H9 (cell line): ENCODE measurements around the gene USP49. TPM values are rescaled to one million over a fixed set of nuclear protein-coding genes. Genes with fewer than 3 reads are reported as not detected.
A peak's percentile ranks its signal among the peaks of the same experiment; 100 is the strongest.

ENCODE experiments used
- DNase-seq: peaks from one replicate; pipeline ENCODE4 v3.0.0-alpha.2; 2017
- H2AFZ ChIP-seq: one replicate; pipeline ENCODE4 v1.6.1; 2013; ENCODE audit warnings: mild to moderate bottlenecking, low read length, control low read depth, moderate library complexity
- H2AK5ac ChIP-seq: 2 replicates; pipeline ENCODE4 v1.6.1; 2013; ENCODE audit warnings: low read length, control low read depth, mixed read lengths; ENCODE audit not compliant: insufficient read length
- H2BK120ac ChIP-seq: one replicate; pipeline ENCODE4 v1.6.1; 2013; ENCODE audit warnings: low read depth, mild to moderate bottlenecking, low read length, control low read depth, inconsistent platforms; ENCODE audit not compliant: poor library complexity, severe bottlenecking
- H2BK12ac ChIP-seq: 2 replicates; pipeline ENCODE4 v1.6.1; 2013; ENCODE audit warnings: low read length, control low read depth, mixed read lengths, low read depth; ENCODE audit not compliant: insufficient read length
- H2BK15ac ChIP-seq: 2 replicates; pipeline ENCODE4 v1.6.1; 2013; ENCODE audit warnings: low read depth, low read length, control low read depth
- H2BK20ac ChIP-seq: one replicate; pipeline ENCODE4 v1.6.1; 2013; ENCODE audit warnings: low read depth, mild to moderate bottlenecking, low read length, control low read depth, inconsistent platforms; ENCODE audit not compliant: poor library complexity, severe bottlenecking
- H2BK5ac ChIP-seq: 2 replicates; pipeline ENCODE4 v1.6.1; 2013; ENCODE audit warnings: low read length, control low read depth, mixed read lengths; ENCODE audit not compliant: insufficient read length
- H3K14ac ChIP-seq: 2 replicates; pipeline ENCODE4 v1.6.1; 2013; ENCODE audit warnings: low read length, control low read depth; ENCODE audit not compliant: insufficient read depth
- H3K18ac ChIP-seq: 2 replicates; pipeline ENCODE4 v1.6.1; 2013; ENCODE audit warnings: low read depth, mild to moderate bottlenecking, mixed read lengths, low read length, control low read depth; ENCODE audit not compliant: insufficient read length
- H3K23ac ChIP-seq: 2 replicates; pipeline ENCODE4 v1.6.1; 2013; ENCODE audit warnings: low read length, control low read depth, mixed read lengths, low read depth; ENCODE audit not compliant: insufficient read length
- H3K23me2 ChIP-seq: 2 replicates; pipeline ENCODE4 v1.6.1; 2013; ENCODE audit warnings: low read depth, mild to moderate bottlenecking, mixed read lengths, low read length, control low read depth; ENCODE audit not compliant: insufficient read length, poor library complexity, severe bottlenecking
- H3K27ac ChIP-seq: 2 replicates; pipeline ENCODE4 v1.5.1; 2013; ENCODE audit warnings: low read length, control low read depth, mixed read lengths, low read depth; ENCODE audit not compliant: insufficient read length
- H3K27me3 ChIP-seq: 2 replicates; pipeline ENCODE4 v1.6.1; 2013; ENCODE audit warnings: low read length, control low read depth, inconsistent platforms; ENCODE audit not compliant: insufficient read depth
- H3K4ac ChIP-seq: 2 replicates; pipeline ENCODE4 v1.6.1; 2013; ENCODE audit warnings: low read depth, mild to moderate bottlenecking, control low read depth, inconsistent platforms, low read length, moderate library complexity
- H3K4me1 ChIP-seq: 2 replicates; pipeline ENCODE4 v1.6.1; 2013; ENCODE audit warnings: low read length, control low read depth, inconsistent platforms; ENCODE audit not compliant: insufficient read depth
- H3K4me2 ChIP-seq: 2 replicates; pipeline ENCODE4 v1.6.1; 2013; ENCODE audit warnings: low read length, control low read depth, mixed read lengths; ENCODE audit not compliant: insufficient read length, insufficient read depth
- H3K56ac ChIP-seq: 2 replicates; pipeline ENCODE4 v1.6.1; 2013; ENCODE audit warnings: low read depth, mild to moderate bottlenecking, mixed read lengths, low read length, control low read depth; ENCODE audit not compliant: insufficient read length
- H3K79me1 ChIP-seq: 2 replicates; pipeline ENCODE4 v1.6.1; 2013; ENCODE audit warnings: low read depth, mild to moderate bottlenecking, moderate library complexity, low read length, control low read depth, inconsistent platforms; ENCODE audit not compliant: insufficient read depth, poor library complexity, severe bottlenecking
- H3K79me2 ChIP-seq: 2 replicates; pipeline ENCODE4 v1.6.1; 2013; ENCODE audit warnings: low read length, control low read depth, inconsistent platforms; ENCODE audit not compliant: insufficient read depth
- H3K9ac ChIP-seq: 2 replicates; pipeline ENCODE4 v1.6.1; 2013; ENCODE audit warnings: low read length, control low read depth, mixed read lengths; ENCODE audit not compliant: insufficient read length; ENCODE audit errors: extremely low read depth
- H3K9me3 ChIP-seq: one replicate; pipeline ENCODE4 v1.6.1; 2013; ENCODE audit warnings: low read depth, low read length, inconsistent platforms; ENCODE audit not compliant: control insufficient read depth
- H3T11ph ChIP-seq: one replicate; pipeline ENCODE4 v1.6.1; 2013; ENCODE audit warnings: mild to moderate bottlenecking, low read length, control low read depth, inconsistent platforms
- H4K20me1 ChIP-seq: one replicate; pipeline ENCODE4 v1.6.1; 2013; ENCODE audit not compliant: control insufficient read depth, insufficient read length, insufficient read depth
- H4K5ac ChIP-seq: 2 replicates; pipeline ENCODE4 v1.6.1; 2013; ENCODE audit warnings: low read depth, mild to moderate bottlenecking, mixed read lengths, low read length, control low read depth; ENCODE audit not compliant: insufficient read length
- H4K8ac ChIP-seq: replicated peaks from 2 replicates; pipeline ENCODE4 v1.6.1; 2013; ENCODE audit warnings: low read length, control low read depth, mixed read lengths, low read depth; ENCODE audit not compliant: insufficient read length
- H4K91ac ChIP-seq: 2 replicates; pipeline ENCODE4 v1.6.1; 2013; ENCODE audit warnings: low read depth, mild to moderate bottlenecking, moderate library complexity, mixed read lengths, low read length, control low read depth; ENCODE audit not compliant: insufficient read length
- H3K27ac Mint-ChIP-seq, 3 experiments: 2 replicates in 2 of 3; 3 replicates in 1 of 3; pipeline ENCODE4 v1.8.0; 2020 to 2021; ENCODE audit warnings: mixed read lengths in 3 of 3, mild to moderate bottlenecking in 1 of 3, moderate library complexity in 1 of 3
- H3K27me3 Mint-ChIP-seq: 2 replicates; pipeline ENCODE4 v1.8.0; 2021; ENCODE audit warnings: low read depth, mild to moderate bottlenecking, moderate library complexity, mixed read lengths
- H3K36me3 Mint-ChIP-seq, 3 experiments: 2 replicates in 2 of 3; 3 replicates in 1 of 3; pipeline ENCODE4 v1.8.0; 2020 to 2021; ENCODE audit warnings: low read depth in 3 of 3, mixed read lengths in 3 of 3; ENCODE audit not compliant: insufficient read depth in 1 of 3
- H3K4me1 Mint-ChIP-seq, 2 experiments: 2 replicates each; pipeline ENCODE4 v1.8.0; 2020; ENCODE audit warnings: mixed read lengths in 2 of 2
- H3K4me3 Mint-ChIP-seq, 2 experiments: 2 replicates in 1 of 2; 3 replicates in 1 of 2; pipeline ENCODE4 v1.8.0; 2020 to 2021; ENCODE audit warnings: mild to moderate bottlenecking in 2 of 2, mixed read lengths in 2 of 2, moderate library complexity in 1 of 2
- H3K9me3 Mint-ChIP-seq, 2 experiments: 2 replicates in 1 of 2; 3 replicates in 1 of 2; pipeline ENCODE4 v1.8.0; 2020; ENCODE audit warnings: mild to moderate bottlenecking in 2 of 2, mixed read lengths in 2 of 2, moderate library complexity in 1 of 2
- CTCF ChIP-seq: fragments of 200-600 bp; sonication (generic); conservative IDR thresholded peaks from 3 replicates; pipeline ENCODE4 v1.8.0; 2021; ENCODE audit warnings: antibody characterized with exemption, mild to moderate bottlenecking
- WGBS: extraction: QIAGEN DNeasy Blood & Tissue Kit; methylation state at CpG from one replicate; pipeline ENCODE4 v1.1.7; 2013; ENCODE audit warnings: missing lambda C conversion rate, low lambda C conversion rate, mixed read lengths; ENCODE audit not compliant: insufficient read length; ENCODE audit errors: extremely low coverage; 5-methylcytosine and 5-hydroxymethylcytosine counted together
- total RNA-seq: library from RNA; stranded (reverse); gene quantifications from 2 replicates; pipeline ENCODE4 v1.2.1, GENCODE V29; 2021

The USP49 gene
- total RNA-seq, 1 experiment from 2014 or later = 19.0 TPM

GRCh38 chr6:41759106-41759904, 135.9 kb downstream of the USP49 start:
- peaks cover 5% of the 10 kb centered on the region in 2 experiments; a peak in 2 of 4 replicates for H3K4me1 Mint-ChIP-seq
- Histone ChIP-seq H3K4me2 (no peak overlapping the region), H2BK20ac (no peak overlapping the region), H3K9me3 (no peaks in the 10 kb centered on the region), H3K79me1 (no peaks in the 10 kb centered on the region), H3K23me2 (no peaks in the 10 kb centered on the region), H3K56ac (no peak overlapping the region), H4K8ac (no peak overlapping the region), H2AK5ac (no peak overlapping the region), H2BK120ac (no peak overlapping the region), H2BK15ac (no peak overlapping the region), H3K79me2 (no peaks in the 10 kb centered on the region), H4K5ac (no peak overlapping the region), H3T11ph (no peak overlapping the region), H2BK5ac (no peak overlapping the region), H4K20me1 (no peaks in the 10 kb centered on the region), H3K4ac (no peak overlapping the region), H4K91ac (no peak overlapping the region), H3K18ac (no peak overlapping the region), H3K4me1 (no peaks in the 10 kb centered on the region), H3K23ac (no peak overlapping the region), H3K14ac (no peak overlapping the region; the same call in 1 of the 2 replicates), H2BK12ac (no peak overlapping the region), H2AFZ (no peak overlapping the region), H3K27me3 (no peaks in the 10 kb centered on the region), H3K9ac (no peak overlapping the region), H3K27ac (no peak overlapping the region)
- peaks cover 15% of the 10 kb centered on the region for H3K27me3 Mint-ChIP-seq
- DNase-seq = no peak
- H3K27ac Mint-ChIP-seq = peak overlapping the region in 1 of 3 experiments; percentile 31; a peak in 1 of 7 replicates
- WGBS = no CpG with 5 or more reads among the region's 13 CpGs
- H3K36me3 Mint-ChIP-seq = no peaks in the 10 kb centered on the region; a peak in 1 of 7 replicates
- no peak for TF ChIP-seq CTCF
- no peaks in the 10 kb centered on the region; a peak in 1 of 5 replicates for H3K9me3 Mint-ChIP-seq
- no peak overlapping the region for H3K4me3 Mint-ChIP-seq
